Suprapubic skin (tissue), 4 donors: Measurements from ENCODE around the gene STX8.

ENCODE experiments used
- EP300 ChIP-seq: sonication (generic); formaldehyde crosslinking; IDR thresholded peaks from one replicate; pipeline ENCODE4 v1.6.1; 2017; ENCODE audit warnings: antibody characterized with exemption
- POLR2A ChIP-seq, 2 donors: fragments of 450-650 bp; IDR thresholded peaks; one replicate each; pipeline ENCODE4 v1.6.1; 2017; ENCODE audit warnings: antibody characterized with exemption in 2 of 2, mild to moderate bottlenecking in 2 of 2, moderate library complexity in 2 of 2
- POLR2AphosphoS5 ChIP-seq, 3 donors: sonication (generic); formaldehyde crosslinking; IDR thresholded peaks; one replicate each; pipeline ENCODE4 v1.6.1; 2017; ENCODE audit warnings: antibody characterized with exemption in 3 of 3
- TF ChIP-seq, protein P1 (sequence below), 2 donors: fragments of 200-600 bp in 1 of 2; fragments of 450-650 bp in 1 of 2; sonication (generic) in 1 of 2; IDR thresholded peaks; one replicate each; pipeline ENCODE4 v1.5.1; 2016 to 2019; ENCODE audit warnings: antibody characterized with exemption in 2 of 2, mild to moderate bottlenecking in 1 of 2, moderate library complexity in 1 of 2

DNA sequence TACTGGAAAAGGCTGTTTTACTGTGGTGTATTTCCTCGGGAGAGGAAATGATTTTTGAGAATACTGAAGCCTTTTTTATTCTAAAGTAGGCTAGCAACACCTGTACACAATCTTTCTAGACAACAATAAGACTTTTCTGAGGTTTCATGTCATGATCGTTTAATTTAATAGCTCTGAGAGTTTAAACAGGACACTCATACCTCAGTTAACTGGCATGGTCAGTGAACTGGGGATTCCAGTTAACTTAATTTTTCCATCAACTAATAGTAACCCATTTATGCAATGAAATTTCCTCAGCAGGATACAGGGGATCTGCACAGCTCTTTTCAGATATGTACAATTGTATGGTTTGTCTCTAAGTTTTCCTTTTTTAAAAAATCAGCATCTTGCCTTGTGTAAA is 291.7 kb downstream of the STX8 start:
- TF ChIP-seq, protein P1, sequence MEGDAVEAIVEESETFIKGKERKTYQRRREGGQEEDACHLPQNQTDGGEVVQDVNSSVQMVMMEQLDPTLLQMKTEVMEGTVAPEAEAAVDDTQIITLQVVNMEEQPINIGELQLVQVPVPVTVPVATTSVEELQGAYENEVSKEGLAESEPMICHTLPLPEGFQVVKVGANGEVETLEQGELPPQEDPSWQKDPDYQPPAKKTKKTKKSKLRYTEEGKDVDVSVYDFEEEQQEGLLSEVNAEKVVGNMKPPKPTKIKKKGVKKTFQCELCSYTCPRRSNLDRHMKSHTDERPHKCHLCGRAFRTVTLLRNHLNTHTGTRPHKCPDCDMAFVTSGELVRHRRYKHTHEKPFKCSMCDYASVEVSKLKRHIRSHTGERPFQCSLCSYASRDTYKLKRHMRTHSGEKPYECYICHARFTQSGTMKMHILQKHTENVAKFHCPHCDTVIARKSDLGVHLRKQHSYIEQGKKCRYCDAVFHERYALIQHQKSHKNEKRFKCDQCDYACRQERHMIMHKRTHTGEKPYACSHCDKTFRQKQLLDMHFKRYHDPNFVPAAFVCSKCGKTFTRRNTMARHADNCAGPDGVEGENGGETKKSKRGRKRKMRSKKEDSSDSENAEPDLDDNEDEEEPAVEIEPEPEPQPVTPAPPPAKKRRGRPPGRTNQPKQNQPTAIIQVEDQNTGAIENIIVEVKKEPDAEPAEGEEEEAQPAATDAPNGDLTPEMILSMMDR (IDR thresholded peaks at IDR 0.05) = no peak
- TF ChIP-seq POLR2AphosphoS5 (IDR thresholded peaks at IDR 0.05) (no peak), EP300 (no peak), POLR2A (IDR thresholded peaks at IDR 0.05) (no peak)
